Measurements from ENCODE around the gene ARHGEF39.
"Not testable (repeated sequence)": the region's sequence is repeated elsewhere in the genome, so short reads cannot be mapped to it uniquely, and the experiment has no call there.

DNA sequence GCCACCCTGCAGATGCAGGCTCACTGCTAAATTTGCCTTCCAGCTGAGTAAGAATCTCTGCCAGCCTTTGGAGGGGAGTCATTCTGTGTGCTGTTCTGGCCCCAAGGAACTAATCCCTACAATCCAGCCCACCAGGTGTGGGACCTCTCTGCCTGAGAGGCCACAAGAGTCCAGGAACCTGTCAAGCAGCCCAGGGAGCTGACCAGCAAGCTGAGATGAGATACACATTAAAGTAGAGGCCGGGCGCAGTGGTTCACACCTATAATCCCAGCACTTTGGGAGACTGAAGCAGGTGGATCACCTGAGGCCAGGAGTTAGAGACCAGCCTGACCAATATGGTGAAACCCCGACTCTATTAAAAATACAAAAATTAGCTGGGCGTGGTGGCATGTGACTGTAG lies 52.9 kb downstream of the ARHGEF39 start:
- TF ChIP-seq POLR2A (IDR thresholded peaks at IDR 0.05): not testable (repeated sequence)
- TF ChIP-seq, protein P1, sequence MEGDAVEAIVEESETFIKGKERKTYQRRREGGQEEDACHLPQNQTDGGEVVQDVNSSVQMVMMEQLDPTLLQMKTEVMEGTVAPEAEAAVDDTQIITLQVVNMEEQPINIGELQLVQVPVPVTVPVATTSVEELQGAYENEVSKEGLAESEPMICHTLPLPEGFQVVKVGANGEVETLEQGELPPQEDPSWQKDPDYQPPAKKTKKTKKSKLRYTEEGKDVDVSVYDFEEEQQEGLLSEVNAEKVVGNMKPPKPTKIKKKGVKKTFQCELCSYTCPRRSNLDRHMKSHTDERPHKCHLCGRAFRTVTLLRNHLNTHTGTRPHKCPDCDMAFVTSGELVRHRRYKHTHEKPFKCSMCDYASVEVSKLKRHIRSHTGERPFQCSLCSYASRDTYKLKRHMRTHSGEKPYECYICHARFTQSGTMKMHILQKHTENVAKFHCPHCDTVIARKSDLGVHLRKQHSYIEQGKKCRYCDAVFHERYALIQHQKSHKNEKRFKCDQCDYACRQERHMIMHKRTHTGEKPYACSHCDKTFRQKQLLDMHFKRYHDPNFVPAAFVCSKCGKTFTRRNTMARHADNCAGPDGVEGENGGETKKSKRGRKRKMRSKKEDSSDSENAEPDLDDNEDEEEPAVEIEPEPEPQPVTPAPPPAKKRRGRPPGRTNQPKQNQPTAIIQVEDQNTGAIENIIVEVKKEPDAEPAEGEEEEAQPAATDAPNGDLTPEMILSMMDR (IDR thresholded peaks at IDR 0.05): not testable (repeated sequence)
